K562 (cell line): Measurements from ENCODE around the gene BOLA1. TPM values are rescaled to one million over a fixed set of nuclear protein-coding genes. Genes with fewer than 3 reads are reported as not detected.
A peak's percentile ranks its signal among the peaks of the same experiment; 100 is the strongest.

Experiments used
- CBFB ChIP-seq: sonication (generic); formaldehyde crosslinking; IDR thresholded peaks from 2 replicates; pipeline ENCODE4 v1.4.0; 2020; ENCODE audit warnings: mild to moderate bottlenecking, missing genetic modification reagents
- EP400 ChIP-seq: fragments of 450-650 bp; IDR thresholded peaks from 2 replicates; pipeline ENCODE4 v1.6.1; 2017; ENCODE audit warnings: antibody characterized with exemption, mild to moderate bottlenecking, moderate library complexity
- IRF1 ChIP-seq: sonication (generic); formaldehyde crosslinking; IDR thresholded peaks from 2 replicates; pipeline ENCODE4 v1.8.0; 2022; ENCODE audit warnings: missing genetic modification reagents, mild to moderate bottlenecking, borderline replicate concordance
- MYC ChIP-seq, 2 experiments: fragments of 250-450 bp in 1 of 2; sonication (Bioruptor Pico) in 1 of 2; IDR thresholded peaks; 2 replicates each; pipeline versions ENCODE4 v1.5.1 to v1.6.1; 2012 to 2021; ENCODE audit warnings: low read depth in 2 of 2, borderline replicate concordance in 1 of 2, improper control_type of control experiment in 1 of 2, low read length in 1 of 2, mild to moderate bottlenecking in 1 of 2, moderate library complexity in 1 of 2
- POLR2AphosphoS5 ChIP-seq: IDR thresholded peaks from 2 replicates; pipeline ENCODE4 v1.6.1; 2011; ENCODE audit warnings: mild to moderate bottlenecking, low read depth, low read length, moderate library complexity; ENCODE audit not compliant: control insufficient read depth, insufficient read depth
- RBM14 ChIP-seq: fragments of 200-400 bp; formaldehyde crosslinking; IDR thresholded peaks from 2 replicates; pipeline ENCODE4 v1.6.1; 2018; ENCODE audit warnings: low read depth, mild to moderate bottlenecking, low read length, moderate library complexity, borderline replicate concordance; ENCODE audit not compliant: insufficient read depth
- RBM17 ChIP-seq: fragments of 200-400 bp; formaldehyde crosslinking; IDR thresholded peaks from 2 replicates; pipeline ENCODE4 v1.6.1; 2017; ENCODE audit warnings: low read depth, mild to moderate bottlenecking, low read length, borderline replicate concordance
- SMARCA5 ChIP-seq: fragments of 450-650 bp; IDR thresholded peaks from 2 replicates; pipeline ENCODE4 v1.6.1; 2016
- XRCC5 ChIP-seq: fragments of 200-400 bp; formaldehyde crosslinking; IDR thresholded peaks from 2 replicates; pipeline ENCODE4 v1.6.1; 2017; ENCODE audit warnings: low read depth, mild to moderate bottlenecking, low read length
- ZNF318 ChIP-seq, 2 experiments: fragments of 450-650 bp; IDR thresholded peaks; 2 replicates each; pipeline ENCODE4 v1.6.1; 2016; ENCODE audit warnings: mild to moderate bottlenecking in 2 of 2, borderline replicate concordance in 1 of 2, low read depth in 1 of 2, moderate library complexity in 1 of 2
- ZNF41 ChIP-seq: fragments of 250-450 bp; sonication (Bioruptor Pico); conservative IDR thresholded peaks from 2 replicates; pipeline ENCODE4 v1.4.0; 2020; ENCODE audit warnings: mild to moderate bottlenecking
- ZNF77 ChIP-seq: fragments of 250-450 bp; sonication (Bioruptor Pico); IDR thresholded peaks from 2 replicates; pipeline ENCODE4 v1.5.0; 2020
- polyA plus RNA-seq, 8 experiments: library from polyadenylated mRNA; depleted of rRNA in 4 of 8; stranded (reverse) in 5 of 8; unstranded in 3 of 8; fragments of >200 nt; fragmentation: Nextera tagmentation in 2 of 8; fragmentation: Illumina TruSeq in 1 of 8; extraction: Ambion mirVana in 2 of 8; extraction: Trizol in 1 of 8; gene quantifications; 2 replicates each; pipeline versions ENCODE4 v1.2.1 to v1.2.3, GENCODE V29; 2011 to 2014; ENCODE audit warnings: inconsistent platforms in 1 of 8, missing spikeins in 1 of 8
- total RNA-seq, 7 experiments: library from RNA; depleted of rRNA in 6 of 7; stranded (reverse); fragments of >200 nt in 6 of 7; fragmentation: Illumina TruSeq in 2 of 7; extraction: Trizol in 2 of 7; gene quantifications; 2 replicates each; pipeline versions ENCODE4 v1.2.1 to v1.2.3, GENCODE V29; 2011 to 2021; ENCODE audit warnings: low replicate concordance in 1 of 7

The BOLA1 gene
- total and polyA plus RNA-seq, 9 of the 15 experiments (the other 6 are each of a cell fraction or from before 2014, with no cell fraction given): 0.18 to 1.2 (median 0.40) TPM; not detected in 2

- TF ChIP-seq RBM17 (no peak), MYC (IDR thresholded peaks at IDR 0.05; ENCODE audit: low read depth, low read length) (no peak), MYC (CRISPR knock-in tag; IDR thresholded peaks at IDR 0.05; ENCODE audit: borderline replicate concordance, low read depth) (no peak), EP400 (no peak), ZNF41 (CRISPR knock-in tag) (no peak), SMARCA5 (0 out of 2 replicates have a peak, but pooled peaks have one; percentile 21), XRCC5 (no peak), CBFB (CRISPR knock-in tag) (no peak), ZNF318 (IDR thresholded peaks at IDR 0.05; ENCODE audit: borderline replicate concordance in 1 of 2, low read depth in 1 of 2) (no peak), RBM14 (no peak), ZNF77 (no peak), IRF1 (CRISPR knock-in tag) (no peak), POLR2AphosphoS5 (peak; percentile 68; the same call in 1 of the 2 replicates)
Observed at GRCh38 chr1:149883598-149884247, 15.6 kb upstream of the BOLA1 start (continued).
